SK-N-SH treated with all-trans-retinoic acid at 6 μM for 48 hours (cell line): ENCODE measurements around the gene NDFIP1.

Experiments
- ATAC-seq: fragments of 200-7000 bp; cut with Tn5 transposase; 3 replicates; pipeline ENCODE4 v1.9.1; 2020; ENCODE audit warnings: mild to moderate bottlenecking, moderate library complexity
- BACH2 ChIP-seq: fragments of 250-450 bp; sonication (Bioruptor Pico); IDR thresholded peaks from 2 replicates; pipeline ENCODE4 v1.9.0; 2021; ENCODE audit warnings: mild to moderate bottlenecking, borderline replicate concordance
- CSDC2 ChIP-seq: fragments of 250-450 bp; sonication (Bioruptor Pico); IDR thresholded peaks from 2 replicates; pipeline ENCODE4 v1.5.0; 2020; ENCODE audit warnings: mild to moderate bottlenecking, moderate library complexity
- ESRRG ChIP-seq: fragments of 250-450 bp; sonication (Bioruptor Pico); IDR thresholded peaks from 2 replicates; pipeline ENCODE4 v1.6.1; 2021; ENCODE audit warnings: mild to moderate bottlenecking
- GLIS3 ChIP-seq: fragments of 250-450 bp; sonication (Bioruptor Pico); IDR thresholded peaks from 2 replicates; pipeline ENCODE4 v1.5.0; 2020; ENCODE audit warnings: mild to moderate bottlenecking, moderate library complexity
- ISL1 ChIP-seq: fragments of 250-450 bp; sonication (Bioruptor Pico); IDR thresholded peaks from 2 replicates; pipeline ENCODE4 v2.1.2; 2022; ENCODE audit warnings: mild to moderate bottlenecking, moderate library complexity
- OSR1 ChIP-seq: fragments of 250-450 bp; sonication (Bioruptor Pico); IDR thresholded peaks from 2 replicates; pipeline ENCODE4 v1.8.0; 2022; ENCODE audit warnings: moderate library complexity, mild to moderate bottlenecking, inconsistent platforms
- PPARA ChIP-seq: fragments of 250-450 bp; sonication (Bioruptor Pico); IDR thresholded peaks from 2 replicates; pipeline ENCODE4 v1.5.0; 2020; ENCODE audit warnings: mild to moderate bottlenecking, borderline replicate concordance
- SNAI2 ChIP-seq: fragments of 250-450 bp; sonication (Bioruptor Pico); IDR thresholded peaks from 2 replicates; pipeline ENCODE4 v1.5.0; 2020; ENCODE audit warnings: mild to moderate bottlenecking, moderate library complexity
- TCF4 ChIP-seq: fragments of 250-450 bp; sonication (Bioruptor Pico); IDR thresholded peaks from 2 replicates; pipeline ENCODE4 v1.8.0; 2021; ENCODE audit warnings: mild to moderate bottlenecking, moderate library complexity, borderline replicate concordance
- TOX ChIP-seq: fragments of 250-450 bp; sonication (Bioruptor Pico); IDR thresholded peaks from 2 replicates; pipeline ENCODE4 v1.8.0; 2021; ENCODE audit warnings: mild to moderate bottlenecking, moderate library complexity, borderline replicate concordance
- ZC3H10 ChIP-seq: fragments of 250-450 bp; sonication (Bioruptor Pico); IDR thresholded peaks from 2 replicates; pipeline ENCODE4 v1.5.1; 2021; ENCODE audit warnings: mild to moderate bottlenecking, moderate library complexity
- ZFP30 ChIP-seq: fragments of 450-650 bp; formaldehyde crosslinking; IDR thresholded peaks from 2 replicates; pipeline ENCODE4 v1.5.0; 2022; ENCODE audit warnings: mild to moderate bottlenecking, moderate library complexity
- ZNF70 ChIP-seq: fragments of 450-650 bp; formaldehyde crosslinking; IDR thresholded peaks from 2 replicates; pipeline ENCODE4 v1.5.0; 2020; ENCODE audit warnings: mild to moderate bottlenecking, moderate library complexity
- ZNF8 ChIP-seq: fragments of 450-650 bp; formaldehyde crosslinking; IDR thresholded peaks from 2 replicates; pipeline ENCODE4 v1.5.0; 2020; ENCODE audit warnings: mild to moderate bottlenecking, moderate library complexity
- TF ChIP-seq, protein P1 (sequence below): fragments of 250-450 bp; sonication (Bioruptor Pico); IDR thresholded peaks from 2 replicates; pipeline ENCODE4 v1.5.0; 2020; ENCODE audit warnings: mild to moderate bottlenecking, moderate library complexity
- TF ChIP-seq, protein P2 (sequence below): fragments of 250-450 bp; sonication (Bioruptor Pico); IDR thresholded peaks from 2 replicates; pipeline ENCODE4 v1.5.1; 2021; ENCODE audit warnings: mild to moderate bottlenecking, moderate library complexity
- TF ChIP-seq, protein P3 (sequence below): fragments of 250-450 bp; sonication (Bioruptor Pico); IDR thresholded peaks from 2 replicates; pipeline ENCODE4 v1.8.0; 2021; ENCODE audit warnings: low read depth, mild to moderate bottlenecking, moderate library complexity, borderline replicate concordance

The NDFIP1 gene

DNA sequence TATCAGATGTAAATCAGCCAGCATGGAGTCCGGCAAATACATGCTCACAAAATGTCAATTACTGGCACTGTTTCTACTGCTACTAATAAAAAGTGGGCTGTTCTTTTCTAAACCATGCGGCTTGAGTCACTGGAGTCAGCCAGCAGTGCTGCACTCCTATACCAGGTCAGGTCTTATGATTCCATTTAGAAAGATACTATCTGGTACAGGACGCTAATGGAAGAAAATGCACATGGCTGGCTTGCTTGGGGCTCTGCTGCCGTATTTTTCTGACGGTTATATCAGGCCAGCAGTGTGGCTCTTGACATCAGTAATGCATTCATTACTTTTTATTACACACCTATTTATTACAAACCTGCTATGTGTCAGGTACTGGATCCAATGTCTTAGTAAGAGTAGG lies 74.3 kb downstream of the NDFIP1 start (continued):
- TF ChIP-seq, protein P1, sequence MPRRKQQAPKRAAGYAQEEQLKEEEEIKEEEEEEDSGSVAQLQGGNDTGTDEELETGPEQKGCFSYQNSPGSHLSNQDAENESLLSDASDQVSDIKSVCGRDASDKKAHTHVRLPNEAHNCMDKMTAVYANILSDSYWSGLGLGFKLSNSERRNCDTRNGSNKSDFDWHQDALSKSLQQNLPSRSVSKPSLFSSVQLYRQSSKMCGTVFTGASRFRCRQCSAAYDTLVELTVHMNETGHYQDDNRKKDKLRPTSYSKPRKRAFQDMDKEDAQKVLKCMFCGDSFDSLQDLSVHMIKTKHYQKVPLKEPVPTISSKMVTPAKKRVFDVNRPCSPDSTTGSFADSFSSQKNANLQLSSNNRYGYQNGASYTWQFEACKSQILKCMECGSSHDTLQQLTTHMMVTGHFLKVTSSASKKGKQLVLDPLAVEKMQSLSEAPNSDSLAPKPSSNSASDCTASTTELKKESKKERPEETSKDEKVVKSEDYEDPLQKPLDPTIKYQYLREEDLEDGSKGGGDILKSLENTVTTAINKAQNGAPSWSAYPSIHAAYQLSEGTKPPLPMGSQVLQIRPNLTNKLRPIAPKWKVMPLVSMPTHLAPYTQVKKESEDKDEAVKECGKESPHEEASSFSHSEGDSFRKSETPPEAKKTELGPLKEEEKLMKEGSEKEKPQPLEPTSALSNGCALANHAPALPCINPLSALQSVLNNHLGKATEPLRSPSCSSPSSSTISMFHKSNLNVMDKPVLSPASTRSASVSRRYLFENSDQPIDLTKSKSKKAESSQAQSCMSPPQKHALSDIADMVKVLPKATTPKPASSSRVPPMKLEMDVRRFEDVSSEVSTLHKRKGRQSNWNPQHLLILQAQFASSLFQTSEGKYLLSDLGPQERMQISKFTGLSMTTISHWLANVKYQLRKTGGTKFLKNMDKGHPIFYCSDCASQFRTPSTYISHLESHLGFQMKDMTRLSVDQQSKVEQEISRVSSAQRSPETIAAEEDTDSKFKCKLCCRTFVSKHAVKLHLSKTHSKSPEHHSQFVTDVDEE = peak; percentile 97; the same call in 1 of the 2 replicates
- TF ChIP-seq PPARA (no peak), TOX (CRISPR knock-in tag) (no peak), GLIS3 (CRISPR knock-in tag) (no peak), ESRRG (CRISPR knock-in tag) (no peak; the same call in 1 of the 2 replicates)

DNA sequence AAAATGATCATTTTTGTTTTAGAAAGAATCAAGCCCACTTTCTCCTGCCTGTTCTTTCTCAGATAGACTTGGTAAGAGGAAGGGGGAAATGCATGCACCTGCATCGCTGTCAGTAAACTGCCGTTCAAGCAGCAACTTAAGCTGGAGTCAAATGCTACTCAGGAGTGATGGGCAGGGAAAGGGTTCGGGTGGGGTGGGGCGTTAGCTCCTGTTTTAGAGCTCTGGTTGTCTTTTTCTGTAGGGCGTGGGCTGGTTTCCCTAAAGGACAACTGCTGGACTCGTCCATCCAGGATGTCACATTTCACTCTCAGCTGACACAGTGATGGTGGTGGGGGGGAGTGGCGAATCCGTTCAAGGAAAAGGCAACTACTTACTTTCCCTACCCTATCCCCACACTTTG lies 75.0 kb downstream of the NDFIP1 start:
- ATAC-seq = no peak
- TF ChIP-seq, protein P1 = no peak
- TF ChIP-seq CSDC2 (no peak), ESRRG (CRISPR knock-in tag) (no peak), ZC3H10 (CRISPR knock-in tag) (no peak), PPARA (no peak), BACH2 (no peak), OSR1 (CRISPR knock-in tag) (no peak), ISL1 (no peak), SNAI2 (CRISPR knock-in tag) (no peak), ZFP30 (CRISPR knock-in tag) (no peak), TCF4 (CRISPR knock-in tag) (no peak), TOX (CRISPR knock-in tag) (no peak), ZNF70 (CRISPR knock-in tag) (no peak)
- TF ChIP-seq, protein P2, sequence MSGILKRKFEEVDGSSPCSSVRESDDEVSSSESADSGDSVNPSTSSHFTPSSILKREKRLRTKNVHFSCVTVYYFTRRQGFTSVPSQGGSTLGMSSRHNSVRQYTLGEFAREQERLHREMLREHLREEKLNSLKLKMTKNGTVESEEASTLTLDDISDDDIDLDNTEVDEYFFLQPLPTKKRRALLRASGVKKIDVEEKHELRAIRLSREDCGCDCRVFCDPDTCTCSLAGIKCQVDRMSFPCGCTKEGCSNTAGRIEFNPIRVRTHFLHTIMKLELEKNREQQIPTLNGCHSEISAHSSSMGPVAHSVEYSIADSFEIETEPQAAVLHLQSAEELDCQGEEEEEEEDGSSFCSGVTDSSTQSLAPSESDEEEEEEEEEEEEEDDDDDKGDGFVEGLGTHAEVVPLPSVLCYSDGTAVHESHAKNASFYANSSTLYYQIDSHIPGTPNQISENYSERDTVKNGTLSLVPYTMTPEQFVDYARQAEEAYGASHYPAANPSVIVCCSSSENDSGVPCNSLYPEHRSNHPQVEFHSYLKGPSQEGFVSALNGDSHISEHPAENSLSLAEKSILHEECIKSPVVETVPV (CRISPR knock-in tag) = no peak

DNA sequence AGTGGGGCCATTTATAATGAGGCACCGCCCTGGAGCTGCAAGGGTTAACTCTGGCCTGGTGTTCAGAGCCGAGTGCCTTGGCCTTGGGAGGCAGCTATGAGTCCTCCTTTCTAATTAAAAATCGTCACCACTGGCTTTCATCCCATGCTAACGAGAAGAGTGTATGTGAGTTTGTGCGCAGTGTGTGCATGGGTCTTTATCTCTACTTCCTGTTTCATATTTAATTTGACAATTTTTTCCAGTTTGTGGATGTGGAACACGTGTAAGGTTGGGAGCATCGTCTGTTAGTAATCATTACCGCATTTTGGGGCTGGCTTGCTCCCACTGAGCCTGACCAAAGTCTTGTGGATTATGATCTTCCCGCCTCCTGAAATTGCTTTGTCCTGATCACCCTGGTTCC lies 76.4 kb downstream of the NDFIP1 start:
- ATAC-seq = no peak

More for the DNA sequence above, 76.4 kb downstream of the NDFIP1 start:
- TF ChIP-seq, protein P1 = no peak; the same call in 1 of the 2 replicates
- TF ChIP-seq CSDC2 = no peak
- peak; percentile 65; the same call in 1 of the 2 replicates for TF ChIP-seq TCF4 (CRISPR knock-in tag)
- TF ChIP-seq SNAI2 (CRISPR knock-in tag) = no peak
- no peak for TF ChIP-seq ZNF8 (CRISPR knock-in tag)
- TF ChIP-seq, protein P3, sequence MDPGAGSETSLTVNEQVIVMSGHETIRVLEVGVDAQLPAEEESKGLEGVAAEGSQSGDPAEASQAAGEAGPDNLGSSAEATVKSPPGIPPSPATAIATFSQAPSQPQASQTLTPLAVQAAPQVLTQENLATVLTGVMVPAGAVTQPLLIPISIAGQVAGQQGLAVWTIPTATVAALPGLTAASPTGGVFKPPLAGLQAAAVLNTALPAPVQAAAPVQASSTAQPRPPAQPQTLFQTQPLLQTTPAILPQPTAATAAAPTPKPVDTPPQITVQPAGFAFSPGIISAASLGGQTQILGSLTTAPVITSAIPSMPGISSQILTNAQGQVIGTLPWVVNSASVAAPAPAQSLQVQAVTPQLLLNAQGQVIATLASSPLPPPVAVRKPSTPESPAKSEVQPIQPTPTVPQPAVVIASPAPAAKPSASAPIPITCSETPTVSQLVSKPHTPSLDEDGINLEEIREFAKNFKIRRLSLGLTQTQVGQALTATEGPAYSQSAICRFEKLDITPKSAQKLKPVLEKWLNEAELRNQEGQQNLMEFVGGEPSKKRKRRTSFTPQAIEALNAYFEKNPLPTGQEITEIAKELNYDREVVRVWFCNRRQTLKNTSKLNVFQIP (CRISPR knock-in tag) = no peak
